BJ (cell line): Measurements from ENCODE around the gene CUX1. TPM values are rescaled to one million over a fixed set of nuclear protein-coding genes. Genes with fewer than 3 reads are reported as not detected.
A peak's percentile ranks its signal among the peaks of the same experiment; 100 is the strongest.
"Not testable (repeated sequence)": the region's sequence is repeated elsewhere in the genome, so short reads cannot be mapped to it uniquely, and the experiment has no call there.

Experiments used
- CTCF ChIA-PET: fragments of 350-600 bp; formaldehyde crosslinking; extraction: SDS; loops from one replicate; lab custom pipeline; 2021; ENCODE audit warnings: antibody characterized with exemption, inconsistent platforms; lab: Yijun Ruan, JAX
- POLR2A ChIA-PET: fragments of 300-600 bp; sonication (Branson Sonifier 250); formaldehyde crosslinking; extraction: SDS; loops from one replicate; lab custom pipeline; 2021; ENCODE audit warnings: antibody characterized with exemption; lab: Charles Lee
- DNase-seq: peaks from one replicate; pipeline ENCODE4 v3.0.0-alpha.2; 2011; ENCODE audit warnings: low read depth
- H3K27me3 ChIP-seq: 2 replicates; pipeline ENCODE4 v1.6.0; 2011; ENCODE audit warnings: low read length; ENCODE audit not compliant: control insufficient read depth, insufficient read depth
- H3K36me3 ChIP-seq: 2 replicates; pipeline ENCODE4 v1.5.1; 2011; ENCODE audit warnings: low read length; ENCODE audit not compliant: control insufficient read depth, insufficient read depth
- H3K4me3 ChIP-seq: 2 replicates; pipeline ENCODE4 v1.5.1; 2011; ENCODE audit warnings: low read depth, mild to moderate bottlenecking, control low read depth, low read length
- CTCF ChIP-seq: IDR thresholded peaks from 2 replicates; pipeline ENCODE4 v1.5.1; 2011; ENCODE audit warnings: low read depth, mild to moderate bottlenecking, control low read depth, inconsistent platforms, low read length, moderate library complexity; ENCODE audit not compliant: insufficient read depth
- polyA plus RNA-seq: library from polyadenylated mRNA; depleted of rRNA; stranded (reverse); fragments of >200 nt; gene quantifications from 2 replicates; pipeline ENCODE4 v1.2.3, GENCODE V29; 2011

Gene CUX1
- polyA plus RNA-seq, 1 experiment: 36.5 TPM

- no peaks in the 10 kb centered on the region for H3K27me3 ChIP-seq
- no peak overlapping the region for H3K4me3 ChIP-seq
- no peak for TF ChIP-seq CTCF
- CTCF ChIA-PET: interaction anchor here (0.6 kb wide), 1 partner anchor 24 kb away, joined by 3 read pairs; no protein-coding TSS in a partner anchor
- no peak for DNase-seq
- peaks cover 15% of the 10 kb centered on the region for H3K36me3 ChIP-seq
- POLR2A ChIA-PET: no interaction called here
Observed at GRCh38 chr7:101918426-101918825, 101.0 kb downstream of the CUX1 start.

- ChIA-PET POLR2A (no interaction called here), CTCF (no interaction called here)
- DNase-seq: no peak
- Histone ChIP-seq H3K4me3 (no peak overlapping the region), H3K27me3 (no peaks in the 10 kb centered on the region), H3K36me3 (peaks cover 15% of the 10 kb centered on the region)
- no peak for TF ChIP-seq CTCF
Observed at GRCh38 chr7:101919363-101920115, 102.1 kb downstream of the CUX1 start.

- no peak for TF ChIP-seq CTCF
- Histone ChIP-seq H3K36me3 (peaks cover 15% of the 10 kb centered on the region), H3K27me3 (no peaks in the 10 kb centered on the region), H3K4me3 (no peak overlapping the region)
- CTCF ChIA-PET: interaction anchor here (0.6 kb wide), 1 partner anchor 184 kb away, joined by 3 read pairs; no protein-coding TSS in a partner anchor
- DNase-seq: no peak
- POLR2A ChIA-PET: no interaction called here
Observed at GRCh38 chr7:101921061-101921460, 103.6 kb downstream of the CUX1 start.

- POLR2A ChIA-PET, H3K27me3 ChIP-seq, H3K4me3 ChIP-seq: not testable (repeated sequence)
- H3K36me3 ChIP-seq: peaks cover 12% of the 10 kb centered on the region
- peak; percentile 46 for DNase-seq
- CTCF ChIA-PET: interaction anchor here (0.6 to 1.2 kb wide), 4 partner anchors 18 to 255 kb away, joined by 3 to 8 read pairs (median 3); no protein-coding TSS in a partner anchor
Observed at GRCh38 chr7:101921546-101922489, 104.4 kb downstream of the CUX1 start.

GRCh38 chr7:101922631-101923601, 105.5 kb downstream of the CUX1 start:
- POLR2A ChIA-PET: no interaction called here

More at GRCh38 chr7:101922631-101923601, 105.5 kb downstream of the CUX1 start:
- H3K36me3 ChIP-seq: peaks cover 11% of the 10 kb centered on the region
- no peak for TF ChIP-seq CTCF
- DNase-seq: peak; percentile 30
- no peaks in the 10 kb centered on the region for H3K27me3 ChIP-seq
- no peak overlapping the region for H3K4me3 ChIP-seq
- CTCF ChIA-PET: interaction anchor here (0.6 to 1.2 kb wide), 3 partner anchors 19 to 256 kb away, joined by 3 to 8 read pairs (median 3); no protein-coding TSS in a partner anchor
